WI38 (cell line): ENCODE measurements around the gene ZNF610.
"Not testable (repeated sequence)": the region's sequence is repeated elsewhere in the genome, so short reads cannot be mapped to it uniquely, and the experiment has no call there.

Source experiments
- H3K4me3 ChIP-seq: 2 replicates; pipeline ENCODE4 v1.5.1; 2011; ENCODE audit warnings: low read depth, mild to moderate bottlenecking, control low read depth, low read length
- TF ChIP-seq, protein P1 (sequence below): IDR thresholded peaks from 2 replicates; pipeline ENCODE4 v1.5.1; 2012; ENCODE audit warnings: low read depth, mild to moderate bottlenecking, control low read depth, low read length

The ZNF610 gene

DNA sequence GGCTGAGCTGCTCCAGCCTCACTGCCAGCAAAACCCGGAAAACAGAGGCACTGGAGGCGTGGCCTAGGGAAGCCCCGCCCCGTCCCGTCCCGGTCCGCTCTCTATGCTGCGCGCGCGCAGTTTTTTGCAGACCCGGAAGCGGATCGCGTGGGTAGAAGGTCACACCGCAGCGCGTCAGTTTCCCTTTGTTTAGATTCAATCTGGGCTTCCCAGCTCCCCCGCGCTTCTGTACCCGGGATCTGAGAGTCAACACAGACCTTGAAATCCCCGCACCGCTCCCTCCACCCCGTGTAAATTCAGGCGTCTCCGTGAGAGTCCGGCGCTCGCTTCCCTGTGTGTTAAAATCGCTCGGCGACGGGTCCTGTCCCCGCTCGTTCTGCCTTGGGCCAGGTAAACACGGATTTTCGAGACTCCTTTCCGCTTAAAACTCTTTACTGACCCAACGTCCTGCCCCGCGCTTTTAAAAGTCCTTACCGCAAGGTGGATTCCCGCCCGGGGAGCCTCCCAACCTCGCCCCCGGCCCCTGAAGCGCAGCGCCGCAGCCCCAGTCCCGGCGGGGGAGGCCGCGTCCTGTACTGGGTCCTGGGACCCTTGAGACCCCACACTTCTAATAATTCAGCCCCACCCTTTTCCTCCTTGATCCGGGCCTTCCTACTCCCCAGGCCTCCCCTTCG lies at the start of gene ZNF610:
Gene ZNF610 (plus strand): TSS at position 127 of the 674 bp plus-strand sequence. CDS start 12,930 bp downstream, outside the sequence.
- H3K4me3 ChIP-seq, result peak within 1 kb of the TSS; percentile 93

DNA sequence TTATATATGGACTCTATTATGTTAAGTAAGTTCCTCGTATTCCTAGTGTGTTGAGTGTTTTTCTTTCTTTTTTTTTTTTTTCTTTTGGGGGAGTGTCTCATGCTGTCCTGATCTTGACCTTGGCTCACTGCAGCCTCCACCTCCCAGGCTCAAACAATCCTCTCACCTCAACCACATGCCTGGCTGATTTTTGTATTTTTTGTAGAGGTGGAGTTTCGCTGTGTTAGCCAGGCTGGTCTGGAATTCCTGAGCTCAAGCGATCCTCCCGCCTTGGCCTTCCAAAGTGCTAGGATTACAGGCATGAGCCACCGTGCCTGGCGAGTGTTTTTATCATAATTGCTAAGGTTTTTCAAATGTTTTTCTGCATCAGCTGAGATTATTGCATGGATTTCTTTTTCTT lies 49.8 kb upstream of the ZNF610 start:
- H3K4me3 ChIP-seq, result no peak overlapping the region
- TF ChIP-seq, protein P1, sequence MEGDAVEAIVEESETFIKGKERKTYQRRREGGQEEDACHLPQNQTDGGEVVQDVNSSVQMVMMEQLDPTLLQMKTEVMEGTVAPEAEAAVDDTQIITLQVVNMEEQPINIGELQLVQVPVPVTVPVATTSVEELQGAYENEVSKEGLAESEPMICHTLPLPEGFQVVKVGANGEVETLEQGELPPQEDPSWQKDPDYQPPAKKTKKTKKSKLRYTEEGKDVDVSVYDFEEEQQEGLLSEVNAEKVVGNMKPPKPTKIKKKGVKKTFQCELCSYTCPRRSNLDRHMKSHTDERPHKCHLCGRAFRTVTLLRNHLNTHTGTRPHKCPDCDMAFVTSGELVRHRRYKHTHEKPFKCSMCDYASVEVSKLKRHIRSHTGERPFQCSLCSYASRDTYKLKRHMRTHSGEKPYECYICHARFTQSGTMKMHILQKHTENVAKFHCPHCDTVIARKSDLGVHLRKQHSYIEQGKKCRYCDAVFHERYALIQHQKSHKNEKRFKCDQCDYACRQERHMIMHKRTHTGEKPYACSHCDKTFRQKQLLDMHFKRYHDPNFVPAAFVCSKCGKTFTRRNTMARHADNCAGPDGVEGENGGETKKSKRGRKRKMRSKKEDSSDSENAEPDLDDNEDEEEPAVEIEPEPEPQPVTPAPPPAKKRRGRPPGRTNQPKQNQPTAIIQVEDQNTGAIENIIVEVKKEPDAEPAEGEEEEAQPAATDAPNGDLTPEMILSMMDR, result no peak

More for the DNA sequence above, at the start of gene ZNF610:
- TF ChIP-seq, protein P1, result no peak

GRCh38 chr19:52291781-52292180 lies 44.3 kb upstream of the ZNF610 start:
- no peak overlapping the region for H3K4me3 ChIP-seq
- TF ChIP-seq, protein P1, result no peak

DNA sequence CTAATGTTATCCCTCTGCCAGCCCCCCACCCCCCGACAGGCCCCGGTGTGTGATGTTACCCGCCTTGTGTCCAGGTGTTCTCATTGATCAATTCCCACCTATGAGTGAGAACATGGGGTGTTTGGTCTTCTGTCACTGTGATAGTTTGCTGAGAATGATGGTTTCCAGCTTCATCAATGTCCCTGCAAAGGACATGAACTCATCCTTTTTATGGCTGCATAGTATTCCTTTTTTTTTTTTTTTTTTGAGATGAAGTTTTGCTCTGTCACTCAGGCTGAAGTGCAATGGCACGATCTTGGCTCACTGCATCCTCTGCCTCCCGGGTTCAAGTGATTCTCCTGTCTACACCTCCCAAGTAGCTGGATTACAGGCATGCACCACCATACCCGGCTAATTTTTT lies 43.1 kb upstream of the ZNF610 start:
- H3K4me3 ChIP-seq, result not testable (repeated sequence)

DNA sequence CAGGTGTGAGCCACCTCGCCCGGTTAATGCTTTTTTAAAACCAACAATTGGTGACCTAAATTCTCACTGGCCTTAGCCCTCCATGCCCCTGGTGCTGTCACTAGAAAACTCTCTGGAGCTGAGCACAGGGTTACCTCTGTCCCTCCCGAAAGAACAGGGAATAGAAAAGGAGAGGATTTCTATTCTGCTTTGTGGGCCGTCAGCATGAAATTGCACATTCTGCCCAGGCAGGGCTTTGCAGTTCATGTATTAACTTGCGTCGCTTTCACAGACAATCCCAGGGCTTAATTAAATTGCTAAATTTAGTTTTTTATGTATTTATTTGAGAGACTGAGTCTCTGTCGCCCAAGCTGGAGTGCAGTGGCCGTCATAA lies 39.7 kb upstream of the ZNF610 start:
- TF ChIP-seq, protein P1, result no peak
- H3K4me3 ChIP-seq, result peak overlapping the region; percentile 61

DNA sequence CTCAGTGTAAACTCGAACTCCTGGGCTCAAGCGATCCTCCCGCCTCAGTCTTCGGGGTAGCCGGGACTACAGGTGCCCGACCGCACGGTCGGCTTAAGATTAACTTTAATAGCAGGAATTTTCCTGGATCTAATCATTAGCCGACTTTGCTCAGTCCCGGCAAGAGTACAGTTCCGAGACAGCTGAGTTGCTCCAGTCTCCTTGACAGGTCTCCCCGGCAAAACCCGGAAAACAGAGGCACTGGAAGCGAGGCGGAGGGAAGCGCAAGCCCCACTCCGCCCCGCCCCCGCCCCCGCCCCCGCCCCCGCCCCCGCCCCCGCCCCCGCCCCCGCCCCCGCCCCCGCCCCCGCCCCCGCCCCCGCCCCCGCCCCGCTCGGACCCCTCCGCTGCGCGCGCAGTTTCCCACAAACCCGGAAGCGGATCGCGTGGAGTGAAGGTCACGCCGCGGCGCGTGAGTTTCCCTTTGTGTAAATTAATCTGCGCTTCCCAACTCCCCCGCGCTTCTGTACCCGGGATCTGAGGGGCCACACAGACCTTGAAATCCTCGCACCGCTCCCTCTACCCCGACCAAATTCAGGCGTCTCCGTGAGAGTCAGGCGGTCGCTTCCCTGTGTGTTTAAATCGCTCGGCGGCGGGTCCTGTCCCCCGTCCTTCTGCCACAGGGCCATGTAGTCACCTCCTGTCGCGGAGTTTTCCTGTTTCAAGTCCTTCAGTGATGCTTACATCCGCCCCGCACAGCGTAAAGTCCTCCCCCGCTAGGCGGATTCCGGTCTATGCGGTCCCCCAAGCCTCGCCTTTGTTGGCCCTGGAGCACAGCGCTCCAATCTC lies 39.1 kb upstream of the ZNF610 start, which contains the start of gene ZNF480:
Gene ZNF480 (plus strand): TSS at position 397 of the 828 bp plus-strand sequence. CDS start 3,244 bp downstream, outside the sequence.
- TF ChIP-seq, protein P1, result no peak
- peak within 1 kb of the TSS; percentile 93 for H3K4me3 ChIP-seq

DNA sequence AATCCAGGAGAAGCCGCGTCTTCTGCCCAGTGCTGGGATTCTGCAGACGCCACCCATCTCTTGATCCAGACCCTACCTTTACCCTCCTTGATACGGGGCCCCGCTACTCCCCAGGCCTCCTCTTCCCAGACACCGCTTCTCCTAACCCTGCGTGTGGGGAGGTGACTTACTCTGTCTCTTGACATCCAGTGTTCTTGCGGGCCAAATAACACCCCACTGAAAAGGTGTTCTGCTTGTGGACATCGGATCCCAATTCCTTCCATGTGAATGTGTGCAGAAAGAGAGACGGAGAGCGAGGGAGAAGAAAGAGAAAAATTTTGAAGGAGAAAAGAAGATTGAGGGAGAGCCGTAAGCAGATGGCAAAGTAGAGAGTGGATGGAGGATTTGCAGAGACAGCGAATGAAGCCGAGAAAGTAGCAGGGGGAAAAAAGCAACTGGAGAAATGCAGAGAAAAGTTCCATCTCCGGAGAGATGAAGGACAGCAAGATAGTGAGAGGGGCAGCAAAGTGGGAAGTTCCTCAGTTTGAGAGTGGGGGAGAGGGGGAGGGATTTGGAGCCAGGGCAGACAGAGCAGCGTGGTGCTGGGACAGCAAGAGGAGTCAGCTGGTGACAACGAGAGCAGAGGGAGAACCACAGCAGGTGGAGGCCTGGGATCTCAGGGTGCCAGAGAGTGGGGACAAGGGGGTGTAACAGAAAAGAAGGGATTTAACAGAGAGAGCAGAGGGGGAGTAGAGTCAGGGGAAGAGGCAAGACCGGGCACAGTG lies 38.3 kb upstream of the ZNF610 start:
- TF ChIP-seq, protein P1, result no peak
- peak overlapping the region; percentile 93 for H3K4me3 ChIP-seq
